ENCODE results near the gene ACSL4.
"Not testable (repeated sequence)": the region's sequence is repeated elsewhere in the genome, so short reads cannot be mapped to it uniquely, and the experiment has no call there.

The ACSL4 gene

DNA sequence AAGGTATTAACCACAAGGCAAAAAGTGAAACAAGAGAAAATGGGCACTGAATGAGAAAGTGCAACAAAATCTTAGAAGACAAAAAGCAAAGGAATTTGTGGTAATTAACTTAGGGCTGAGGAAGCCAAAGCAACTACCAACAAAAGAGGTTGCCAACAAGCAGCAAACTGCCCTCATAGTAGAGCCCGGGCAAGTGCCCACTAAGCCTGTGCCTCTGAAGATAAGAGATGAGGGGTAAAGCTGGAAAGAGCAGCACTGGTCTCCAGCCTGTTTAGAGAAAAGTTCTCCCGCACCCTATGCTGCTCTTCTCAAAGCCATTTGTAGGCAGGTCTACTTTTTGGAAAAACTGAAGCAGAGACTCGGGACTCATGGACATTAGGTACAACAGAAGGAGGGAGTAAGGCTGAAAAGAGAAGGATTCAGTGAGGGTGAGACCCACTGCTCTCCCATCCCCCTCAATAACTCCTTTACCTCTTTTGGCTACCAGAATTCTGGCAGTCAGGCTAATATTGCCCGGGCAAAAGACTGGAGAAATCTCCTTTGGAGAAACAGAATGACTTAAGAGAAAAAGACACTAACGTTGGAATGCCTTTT, 78.4 kb downstream of the ACSL4 start:
- no peaks in the 10 kb centered on the region for H3K4me1 ChIP-seq (ENCODE audit: control insufficient read depth, insufficient read depth, low read length, poor library complexity, severe bottlenecking)
- no peaks in the 10 kb centered on the region for H3K27me3 ChIP-seq (replicated peaks; ENCODE audit: control insufficient read depth, insufficient read depth, low read length, poor library complexity, severe bottlenecking)
- DNase-seq = no peak

DNA sequence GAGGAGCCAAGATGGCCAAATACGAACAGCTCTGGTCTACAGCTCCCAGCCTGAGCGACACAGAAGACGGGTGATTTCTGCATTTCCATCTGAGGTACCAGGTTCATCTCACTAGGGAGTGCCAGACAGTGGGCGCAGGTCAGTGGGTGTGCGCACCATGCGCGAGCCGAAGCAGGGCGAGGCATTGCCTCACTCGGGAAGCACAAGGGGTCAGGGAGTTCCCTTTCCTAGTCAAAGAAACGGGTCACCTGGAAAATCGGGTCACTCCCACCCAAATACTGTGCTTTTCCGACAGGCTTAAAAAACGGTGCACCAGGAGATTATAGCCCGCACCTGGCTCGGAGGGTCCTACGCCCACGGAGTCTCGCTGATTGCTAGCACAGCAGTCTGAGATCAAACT, 88.4 kb downstream of the ACSL4 start:
- not testable (repeated sequence) for H3K4me1 ChIP-seq (ENCODE audit: control insufficient read depth, insufficient read depth, low read length, poor library complexity, severe bottlenecking); H3K36me3 ChIP-seq (ENCODE audit: control insufficient read depth, insufficient read depth, low read length); H3K4me3 ChIP-seq (ENCODE audit: insufficient read depth, low read depth, low read length, poor library complexity, severe bottlenecking); H3K27ac ChIP-seq (ENCODE audit: insufficient read depth, low read length, poor library complexity, severe bottlenecking); H3K27me3 ChIP-seq (replicated peaks; ENCODE audit: control insufficient read depth, insufficient read depth, low read length, poor library complexity, severe bottlenecking); H3K9me3 ChIP-seq (ENCODE audit: control insufficient read depth, low read length); DNase-seq

More for the DNA sequence above, 78.4 kb downstream of the ACSL4 start:
- H3K27ac ChIP-seq (ENCODE audit: insufficient read depth, low read length, poor library complexity, severe bottlenecking) = no peak overlapping the region
- no peak overlapping the region for H3K4me3 ChIP-seq (ENCODE audit: insufficient read depth, low read depth, low read length, poor library complexity, severe bottlenecking)
- peaks cover 11% of the 10 kb centered on the region for H3K36me3 ChIP-seq (ENCODE audit: control insufficient read depth, insufficient read depth, low read length)
- no peaks in the 10 kb centered on the region for H3K9me3 ChIP-seq (ENCODE audit: control insufficient read depth, low read length)

DNA sequence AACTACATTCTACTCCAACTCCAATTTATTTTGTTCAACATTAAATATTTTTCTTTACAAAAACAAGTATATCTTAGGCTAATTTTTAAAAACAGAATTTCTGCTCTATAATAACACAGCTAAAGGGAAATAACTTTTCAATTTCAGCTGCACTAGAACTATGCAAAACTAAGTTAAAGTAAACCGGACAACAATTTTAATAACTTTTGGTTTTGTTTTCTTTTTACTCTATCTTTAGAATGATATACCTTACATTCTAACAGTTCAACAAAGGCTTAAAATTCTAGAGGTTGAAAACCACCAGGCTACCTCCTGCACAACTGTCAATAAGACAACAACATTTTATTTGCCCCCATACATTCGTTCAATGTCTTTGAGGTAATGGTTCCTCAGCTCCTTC, 89.4 kb downstream of the ACSL4 start:
- DNase-seq = no peak
- no peaks in the 10 kb centered on the region for H3K4me1 ChIP-seq (ENCODE audit: control insufficient read depth, insufficient read depth, low read length, poor library complexity, severe bottlenecking)
- H3K9me3 ChIP-seq (ENCODE audit: control insufficient read depth, low read length) = no peaks in the 10 kb centered on the region
- no peak overlapping the region for H3K4me3 ChIP-seq (ENCODE audit: insufficient read depth, low read depth, low read length, poor library complexity, severe bottlenecking)
- no peak overlapping the region for H3K27ac ChIP-seq (ENCODE audit: insufficient read depth, low read length, poor library complexity, severe bottlenecking)
- H3K36me3 ChIP-seq (ENCODE audit: control insufficient read depth, insufficient read depth, low read length) = no peaks in the 10 kb centered on the region
- no peaks in the 10 kb centered on the region for H3K27me3 ChIP-seq (replicated peaks; ENCODE audit: control insufficient read depth, insufficient read depth, low read length, poor library complexity, severe bottlenecking)

DNA sequence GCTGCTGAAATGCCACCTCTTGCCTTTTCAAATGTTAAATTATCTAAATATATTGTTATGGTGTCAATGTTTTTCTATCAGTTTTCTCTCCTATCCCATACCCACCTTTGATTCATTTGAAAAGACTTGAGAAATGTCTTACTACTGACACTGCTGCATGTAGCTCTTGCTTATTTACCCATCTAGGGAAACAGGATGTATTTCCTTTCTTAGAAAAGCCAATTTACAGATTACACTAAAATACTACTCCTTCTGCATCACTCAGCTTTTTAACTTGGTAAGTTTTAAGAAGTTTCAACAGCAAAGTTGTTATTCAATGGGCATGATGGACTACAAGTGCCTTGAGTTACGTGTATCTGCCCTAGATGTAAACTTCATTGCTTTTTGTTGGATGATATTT, 94.9 kb downstream of the ACSL4 start:
- no peaks in the 10 kb centered on the region for H3K27me3 ChIP-seq (replicated peaks; ENCODE audit: control insufficient read depth, insufficient read depth, low read length, poor library complexity, severe bottlenecking)
- no peak overlapping the region for H3K4me3 ChIP-seq (ENCODE audit: insufficient read depth, low read depth, low read length, poor library complexity, severe bottlenecking)
- no peak for DNase-seq
- H3K36me3 ChIP-seq (ENCODE audit: control insufficient read depth, insufficient read depth, low read length) = no peaks in the 10 kb centered on the region
- H3K9me3 ChIP-seq (ENCODE audit: control insufficient read depth, low read length) = no peaks in the 10 kb centered on the region
- no peak overlapping the region for H3K27ac ChIP-seq (ENCODE audit: insufficient read depth, low read length, poor library complexity, severe bottlenecking)
- no peaks in the 10 kb centered on the region for H3K4me1 ChIP-seq (ENCODE audit: control insufficient read depth, insufficient read depth, low read length, poor library complexity, severe bottlenecking)

DNA sequence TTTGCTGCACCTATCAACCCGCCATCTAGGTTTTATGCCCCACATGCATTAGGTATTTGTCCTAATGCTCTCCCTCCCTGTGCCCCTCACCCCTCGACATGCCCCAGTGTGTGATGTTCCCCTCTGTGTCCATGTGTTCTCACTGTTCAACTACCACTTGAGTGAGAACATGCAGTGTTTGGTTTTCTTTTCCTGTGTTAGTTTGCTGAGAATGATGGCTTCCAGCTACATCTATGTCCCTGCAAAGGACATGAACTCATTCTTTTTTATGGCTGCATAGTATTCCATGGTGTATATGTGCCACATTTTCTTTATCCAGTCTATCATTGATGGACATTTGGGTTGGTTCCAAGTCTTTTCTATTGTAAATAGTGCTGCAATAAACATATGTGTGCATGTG, 95.6 kb downstream of the ACSL4 start:
- not testable (repeated sequence) for H3K4me3 ChIP-seq (ENCODE audit: insufficient read depth, low read depth, low read length, poor library complexity, severe bottlenecking); H3K27ac ChIP-seq (ENCODE audit: insufficient read depth, low read length, poor library complexity, severe bottlenecking); DNase-seq; H3K36me3 ChIP-seq (ENCODE audit: control insufficient read depth, insufficient read depth, low read length); H3K4me1 ChIP-seq (ENCODE audit: control insufficient read depth, insufficient read depth, low read length, poor library complexity, severe bottlenecking); H3K9me3 ChIP-seq (ENCODE audit: control insufficient read depth, low read length); H3K27me3 ChIP-seq (replicated peaks; ENCODE audit: control insufficient read depth, insufficient read depth, low read length, poor library complexity, severe bottlenecking)

DNA sequence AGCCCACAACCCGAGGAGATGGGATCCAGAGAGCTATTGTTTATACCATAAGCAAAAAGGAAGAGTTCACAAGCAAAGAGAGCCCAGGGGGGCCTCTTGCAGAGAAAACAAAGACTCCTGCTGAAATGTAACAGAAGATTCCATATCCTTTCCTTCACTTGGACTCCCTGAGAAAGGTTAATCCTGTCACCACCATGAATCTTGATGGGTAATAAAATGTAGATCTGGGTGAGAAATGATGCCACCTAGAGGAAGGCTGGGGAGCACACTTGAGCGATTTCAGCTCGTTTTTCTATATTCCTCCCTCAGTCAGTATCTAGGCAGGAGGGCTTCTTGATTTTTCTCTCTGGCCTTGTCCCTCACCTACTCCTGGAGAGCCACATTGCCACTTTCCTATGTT, 97.9 kb downstream of the ACSL4 start:
- DNase-seq = no peak
- Histone ChIP-seq H3K4me1 (ENCODE audit: control insufficient read depth, insufficient read depth, low read length, poor library complexity, severe bottlenecking) (no peaks in the 10 kb centered on the region), H3K9me3 (ENCODE audit: control insufficient read depth, low read length) (no peaks in the 10 kb centered on the region), H3K36me3 (ENCODE audit: control insufficient read depth, insufficient read depth, low read length) (no peaks in the 10 kb centered on the region), H3K27me3 (replicated peaks; ENCODE audit: control insufficient read depth, insufficient read depth, low read length, poor library complexity, severe bottlenecking) (no peaks in the 10 kb centered on the region), H3K4me3 (ENCODE audit: insufficient read depth, low read depth, low read length, poor library complexity, severe bottlenecking) (no peak overlapping the region), H3K27ac (ENCODE audit: insufficient read depth, low read length, poor library complexity, severe bottlenecking) (no peak overlapping the region)

DNA sequence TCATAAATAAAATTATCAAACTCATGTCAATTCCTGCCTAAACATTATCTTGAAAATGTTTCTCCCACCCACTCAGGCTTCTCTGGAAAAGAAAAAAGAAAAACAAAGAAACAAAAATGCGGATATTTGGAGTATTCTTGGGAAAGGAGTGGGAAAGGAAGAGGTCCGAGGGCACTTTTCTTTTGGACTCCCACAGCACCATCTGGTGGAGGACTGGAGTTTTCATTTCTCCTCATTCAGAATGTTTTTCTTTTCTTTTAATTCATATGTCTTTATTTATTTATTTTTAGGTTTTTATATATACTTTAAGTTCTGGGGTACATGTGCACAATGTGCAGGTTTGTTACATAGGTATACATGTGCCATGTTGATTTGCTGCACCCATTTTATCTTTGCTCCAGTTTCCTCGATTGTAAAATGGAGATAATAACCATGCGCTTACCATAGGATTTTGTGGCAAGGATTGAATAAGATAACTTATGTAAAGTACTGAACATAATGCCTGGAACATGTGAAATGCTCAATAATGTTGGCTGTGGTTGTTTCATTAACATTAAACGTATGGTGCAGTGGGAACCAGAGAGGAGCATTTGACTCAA, 100.1 kb downstream of the ACSL4 start:
- Histone ChIP-seq H3K27ac (ENCODE audit: insufficient read depth, low read length, poor library complexity, severe bottlenecking) (no peak overlapping the region), H3K9me3 (ENCODE audit: control insufficient read depth, low read length) (no peaks in the 10 kb centered on the region), H3K4me3 (ENCODE audit: insufficient read depth, low read depth, low read length, poor library complexity, severe bottlenecking) (no peak overlapping the region), H3K36me3 (ENCODE audit: control insufficient read depth, insufficient read depth, low read length) (no peaks in the 10 kb centered on the region), H3K4me1 (ENCODE audit: control insufficient read depth, insufficient read depth, low read length, poor library complexity, severe bottlenecking) (no peaks in the 10 kb centered on the region), H3K27me3 (replicated peaks; ENCODE audit: control insufficient read depth, insufficient read depth, low read length, poor library complexity, severe bottlenecking) (no peaks in the 10 kb centered on the region)
- DNase-seq = no peak

DNA sequence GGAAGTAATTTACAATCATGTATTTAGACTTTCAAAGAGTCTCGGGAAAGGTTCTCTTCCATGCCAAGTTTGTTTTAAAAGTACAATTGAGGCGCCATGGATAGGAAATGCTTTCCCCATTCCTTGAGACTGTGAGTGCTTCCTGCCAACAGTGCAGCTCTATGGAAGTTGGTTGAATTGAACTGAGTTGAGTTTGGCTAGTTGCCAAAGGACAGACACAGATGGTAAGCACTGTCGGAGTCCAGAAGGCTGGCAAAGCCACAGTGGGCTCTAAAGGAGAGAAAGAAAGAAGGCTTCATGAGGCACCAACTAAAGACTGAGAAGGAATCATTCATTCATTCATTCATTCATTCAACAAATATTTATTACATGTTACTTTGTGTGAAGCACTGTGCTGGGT, 103.7 kb downstream of the ACSL4 start:
- Histone ChIP-seq H3K9me3 (ENCODE audit: control insufficient read depth, low read length) (no peaks in the 10 kb centered on the region), H3K36me3 (ENCODE audit: control insufficient read depth, insufficient read depth, low read length) (no peaks in the 10 kb centered on the region), H3K4me3 (ENCODE audit: insufficient read depth, low read depth, low read length, poor library complexity, severe bottlenecking) (no peak overlapping the region), H3K27ac (ENCODE audit: insufficient read depth, low read length, poor library complexity, severe bottlenecking) (no peak overlapping the region), H3K27me3 (replicated peaks; ENCODE audit: control insufficient read depth, insufficient read depth, low read length, poor library complexity, severe bottlenecking) (no peaks in the 10 kb centered on the region), H3K4me1 (ENCODE audit: control insufficient read depth, insufficient read depth, low read length, poor library complexity, severe bottlenecking) (no peaks in the 10 kb centered on the region)
- DNase-seq = no peak

DNA sequence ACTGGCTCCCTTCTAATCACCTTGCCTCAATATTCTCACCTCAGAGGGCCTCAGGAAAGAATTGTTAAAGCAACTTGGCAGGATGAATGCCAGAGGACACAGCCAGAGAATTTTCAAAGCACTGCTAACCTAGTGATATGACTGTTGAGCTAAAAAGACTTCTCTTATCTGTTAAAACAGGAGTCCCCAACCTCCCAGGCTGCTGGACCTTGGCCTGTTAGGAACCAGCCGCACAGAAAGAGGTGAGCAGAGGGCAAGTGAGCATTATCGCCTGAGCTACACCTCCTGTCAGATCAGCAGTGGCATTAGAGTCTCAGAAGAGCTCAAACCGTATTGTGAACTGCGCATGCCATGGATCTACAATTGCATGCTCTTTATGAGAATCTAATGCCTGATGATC, 106.4 kb downstream of the ACSL4 start:
- Histone ChIP-seq H3K4me1 (ENCODE audit: control insufficient read depth, insufficient read depth, low read length, poor library complexity, severe bottlenecking) (no peaks in the 10 kb centered on the region), H3K9me3 (ENCODE audit: control insufficient read depth, low read length) (no peaks in the 10 kb centered on the region), H3K36me3 (ENCODE audit: control insufficient read depth, insufficient read depth, low read length) (no peaks in the 10 kb centered on the region), H3K27me3 (replicated peaks; ENCODE audit: control insufficient read depth, insufficient read depth, low read length, poor library complexity, severe bottlenecking) (no peaks in the 10 kb centered on the region), H3K4me3 (ENCODE audit: insufficient read depth, low read depth, low read length, poor library complexity, severe bottlenecking) (no peak overlapping the region), H3K27ac (ENCODE audit: insufficient read depth, low read length, poor library complexity, severe bottlenecking) (no peak overlapping the region)
- DNase-seq = no peak

DNA sequence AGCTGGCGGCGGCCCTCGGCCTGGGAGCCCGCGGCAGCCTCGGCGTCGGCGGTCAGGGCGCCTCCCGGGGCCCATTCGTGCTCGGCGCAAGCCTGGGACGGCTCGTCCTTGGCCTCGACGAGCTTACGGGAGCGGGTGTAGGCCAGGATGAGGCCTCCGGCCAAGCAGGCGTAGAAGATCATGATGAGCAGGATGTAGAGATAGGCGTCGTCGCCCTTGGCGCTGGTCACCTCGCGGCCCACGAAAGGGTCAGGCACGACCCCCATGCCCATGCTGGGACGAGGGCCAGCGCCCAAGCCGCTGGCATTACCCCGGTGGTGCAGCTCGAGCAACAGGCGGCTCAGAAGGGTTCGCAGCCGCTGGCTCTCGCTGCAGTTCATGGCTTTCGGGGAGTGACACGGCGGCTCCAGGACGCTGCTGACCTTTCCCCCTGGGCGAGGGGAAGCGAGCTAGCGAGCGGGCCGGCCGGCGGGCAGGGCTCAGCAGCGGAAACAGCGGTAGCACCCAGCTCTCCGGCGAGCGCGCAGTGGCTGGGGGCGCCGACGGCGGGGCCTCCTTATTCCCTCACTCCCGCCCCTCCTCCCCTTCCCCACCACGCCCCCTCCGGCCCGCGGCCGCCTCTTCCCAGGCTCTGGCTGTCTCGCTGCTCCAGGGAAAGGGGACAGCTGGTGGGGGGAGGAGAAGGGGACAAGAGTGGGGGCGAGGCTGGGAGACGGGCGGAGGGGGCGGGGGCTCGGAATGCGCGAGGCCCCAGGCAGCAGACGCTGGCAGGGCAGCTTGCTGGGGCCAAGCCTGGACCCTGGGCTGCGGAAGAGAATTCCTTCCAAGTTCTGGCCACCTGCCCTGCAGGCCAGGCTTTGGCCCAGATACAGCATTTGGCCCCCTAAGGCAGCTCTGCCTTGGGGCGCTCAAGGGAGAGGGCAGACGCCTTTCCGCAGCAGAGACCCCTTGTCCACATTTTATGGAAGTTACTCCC, 108.1 kb downstream of the ACSL4 start, which contains the start of gene KCNE5:
KCNE5 (minus strand) TSS at position 532 of the 976 bp plus-strand sequence; CDS start at position 380, 152 bp downstream.
- no peaks in the 10 kb centered on the region for H3K27me3 ChIP-seq (replicated peaks; ENCODE audit: control insufficient read depth, insufficient read depth, low read length, poor library complexity, severe bottlenecking)
- no peak for DNase-seq
- H3K4me3 ChIP-seq (ENCODE audit: insufficient read depth, low read depth, low read length, poor library complexity, severe bottlenecking) = no peak within 1 kb of the TSS
- H3K9me3 ChIP-seq (ENCODE audit: control insufficient read depth, low read length) = no peaks in the 10 kb centered on the region
- H3K36me3 ChIP-seq (ENCODE audit: control insufficient read depth, insufficient read depth, low read length) = no peaks in the 10 kb centered on the region
- H3K4me1 ChIP-seq (ENCODE audit: control insufficient read depth, insufficient read depth, low read length, poor library complexity, severe bottlenecking) = no peaks in the 10 kb centered on the region
- no peak within 1 kb of the TSS for H3K27ac ChIP-seq (ENCODE audit: insufficient read depth, low read length, poor library complexity, severe bottlenecking)
